ENCODE data around the gene R3HDML. TPM values are rescaled to one million over a fixed set of nuclear protein-coding genes. Genes with fewer than 3 reads are reported as not detected.

The R3HDML gene
- total and polyA plus RNA-seq, 10 of the 15 experiments (the other 5 are each of a cell fraction or from before 2014, with no cell fraction given) = not detected

DNA sequence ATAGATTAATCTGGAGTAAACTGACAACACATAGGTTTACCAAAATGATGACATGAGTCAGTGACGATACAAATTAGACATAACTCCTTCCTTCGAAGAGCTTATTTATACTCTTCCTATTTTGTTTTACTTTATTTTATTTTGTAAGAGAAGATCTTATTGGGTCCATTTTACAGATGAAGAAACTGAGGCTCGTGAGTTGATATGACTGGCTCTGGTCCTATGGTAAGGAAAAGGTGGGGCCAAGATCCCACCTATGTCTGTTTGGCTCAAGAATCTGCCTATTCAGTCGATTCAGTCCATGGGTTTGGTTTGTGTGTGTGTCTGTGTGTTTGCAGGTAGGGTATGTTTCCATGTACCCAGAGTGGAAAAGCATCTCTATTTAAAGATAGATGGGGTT, 8.4 kb upstream of the R3HDML start:
- DNase-seq (ENCODE audit: low read depth, low spot score) = no peak
- Histone ChIP-seq H2AFZ (ENCODE audit: control insufficient read depth, low read depth, low read length) (no peak overlapping the region), H3K4me3 (no peak overlapping the region), H4K20me1 (ENCODE audit: control insufficient read depth, insufficient read depth) (no peaks in the 10 kb centered on the region), H3K36me3 (ENCODE audit: control insufficient read depth in 2 of 2, insufficient read depth in 2 of 2, low read length in 1 of 2) (no peaks in the 10 kb centered on the region), H3K9ac (ENCODE audit: control insufficient read depth, insufficient read depth, low read length) (no peak overlapping the region), H3K27ac (ENCODE audit: control insufficient read depth, insufficient read depth) (no peak overlapping the region), H3K4me2 (ENCODE audit: control insufficient read depth, insufficient read depth) (no peak overlapping the region), H3K4me1 (ENCODE audit: control insufficient read depth, insufficient read depth, low read length) (no peaks in the 10 kb centered on the region), H3K79me2 (ENCODE audit: control insufficient read depth, insufficient read depth, low read length) (no peaks in the 10 kb centered on the region), H3K9me3 (replicated peaks; ENCODE audit: control insufficient read depth, insufficient read depth, low read length) (no peaks in the 10 kb centered on the region), H3K27me3 (replicated peaks in 1 of 2; ENCODE audit: control insufficient read depth in 2 of 2, insufficient read depth in 2 of 2, low read length in 1 of 2) (no peaks in the 10 kb centered on the region; a peak in 2 of 4 replicates)
- in situ Hi-C loops (cut with MboI) = no loop called here
- ChIA-PET RAD21 (ENCODE audit: unreplicated experiment) (no interaction called here), CTCF (interaction anchor here (1.3 kb wide), 1 partner anchor 16 kb away, joined by 7 read pairs; no protein-coding TSS in a partner anchor), POLR2A (no interaction called here), SMC1A (ENCODE audit: uncharacterized antibody, unreplicated experiment) (no interaction called here)
- no peak for ATAC-seq
- TF ChIP-seq WRNIP1 (IDR thresholded peaks at IDR 0.05; ENCODE audit: borderline replicate concordance, low read depth, low read length) (no peak), NR2F1 (conservative IDR thresholded peaks at IDR 0.05) (no peak), ZNF207 (IDR thresholded peaks at IDR 0.05; ENCODE audit: borderline replicate concordance) (no peak), POLR2AphosphoS2 (IDR thresholded peaks at IDR 0.05; ENCODE audit: low read depth, low read length) (no peak), NFYB (IDR thresholded peaks at IDR 0.05; ENCODE audit: insufficient read depth, low read depth, low read length) (no peak), NFXL1 (IDR thresholded peaks at IDR 0.05; ENCODE audit: borderline replicate concordance) (no peak)
- TF ChIP-seq, protein P1, sequence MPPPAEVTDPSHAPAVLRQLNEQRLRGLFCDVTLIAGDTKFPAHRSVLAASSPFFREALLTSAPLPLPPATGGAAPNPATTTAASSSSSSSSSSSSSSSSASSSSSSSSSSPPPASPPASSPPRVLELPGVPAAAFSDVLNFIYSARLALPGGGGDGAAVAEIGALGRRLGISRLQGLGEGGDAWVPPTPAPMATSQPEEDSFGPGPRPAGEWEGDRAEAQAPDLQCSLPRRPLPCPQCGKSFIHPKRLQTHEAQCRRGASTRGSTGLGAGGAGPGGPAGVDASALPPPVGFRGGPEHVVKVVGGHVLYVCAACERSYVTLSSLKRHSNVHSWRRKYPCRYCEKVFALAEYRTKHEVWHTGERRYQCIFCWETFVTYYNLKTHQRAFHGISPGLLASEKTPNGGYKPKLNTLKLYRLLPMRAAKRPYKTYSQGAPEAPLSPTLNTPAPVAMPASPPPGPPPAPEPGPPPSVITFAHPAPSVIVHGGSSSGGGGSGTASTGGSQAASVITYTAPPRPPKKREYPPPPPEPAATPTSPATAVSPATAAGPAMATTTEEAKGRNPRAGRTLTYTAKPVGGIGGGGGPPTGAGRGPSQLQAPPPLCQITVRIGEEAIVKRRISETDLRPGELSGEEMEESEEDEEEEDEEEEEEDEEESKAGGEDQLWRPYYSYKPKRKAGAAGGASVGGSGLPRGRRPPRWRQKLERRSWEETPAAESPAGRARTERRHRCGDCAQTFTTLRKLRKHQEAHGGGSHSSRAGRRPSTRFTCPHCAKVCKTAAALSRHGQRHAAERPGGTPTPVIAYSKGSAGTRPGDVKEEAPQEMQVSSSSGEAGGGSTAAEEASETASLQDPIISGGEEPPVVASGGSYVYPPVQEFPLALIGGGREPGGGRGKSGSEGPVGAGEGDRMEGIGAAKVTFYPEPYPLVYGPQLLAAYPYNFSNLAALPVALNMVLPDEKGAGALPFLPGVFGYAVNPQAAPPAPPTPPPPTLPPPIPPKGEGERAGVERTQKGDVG (CRISPR knock-in tag; IDR thresholded peaks at IDR 0.05) = no peak
- TF ChIP-seq, protein P2, sequence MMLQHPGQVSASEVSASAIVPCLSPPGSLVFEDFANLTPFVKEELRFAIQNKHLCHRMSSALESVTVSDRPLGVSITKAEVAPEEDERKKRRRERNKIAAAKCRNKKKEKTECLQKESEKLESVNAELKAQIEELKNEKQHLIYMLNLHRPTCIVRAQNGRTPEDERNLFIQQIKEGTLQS (IDR thresholded peaks at IDR 0.05; ENCODE audit: borderline replicate concordance, extremely low read depth, low read depth, low read length) = no peak
- no TSS peak for BruUV-seq (replicated peaks)
- WGBS (ENCODE audit: insufficient coverage, insufficient replicate concordance, low lambda C conversion rate, missing lambda C conversion rate) = 32% methylated on average over 4 of the region's 4 CpGs
- intact Hi-C loops (cut with micrococcal nuclease; ENCODE audit: unreplicated experiment) = no loop called here
- FAIRE-seq = no peak
